Measurements from ENCODE around the gene HOXC9.

HOXC9 gene

GRCh38 chr12:53953831-53954693 lies 45.9 kb upstream of the HOXC9 start:
- Histone ChIP-seq H3K79me2 (ENCODE audit: insufficient read depth, low read length) (no peaks in the 10 kb centered on the region), H3K36me3 (ENCODE audit: low read length) (no peaks in the 10 kb centered on the region), H3K9me3 (ENCODE audit: insufficient read depth, low read length) (no peaks in the 10 kb centered on the region), H3K4me3 (ENCODE audit: insufficient read depth, low read length, poor library complexity, severe bottlenecking) (no peak overlapping the region), H3K4me2 (ENCODE audit: low read depth, low read length, poor library complexity, severe bottlenecking) (no peak overlapping the region), H3F3A (ENCODE audit: insufficient read depth) (no peaks in the 10 kb centered on the region), H4K20me1 (ENCODE audit: low read depth, low read length) (no peaks in the 10 kb centered on the region), H2AFZ (ENCODE audit: low read depth, low read length, severe bottlenecking) (no peak overlapping the region), H3K27me3 (ENCODE audit: low read length) (no peaks in the 10 kb centered on the region), H3K9ac (ENCODE audit: low read length) (no peak overlapping the region), H3K27ac (ENCODE audit: low read depth, low read length) (no peak overlapping the region), H3K9me2 (replicated peaks; ENCODE audit: insufficient read depth, low read length) (no peaks in the 10 kb centered on the region)
- TF ChIP-seq, protein P1, sequence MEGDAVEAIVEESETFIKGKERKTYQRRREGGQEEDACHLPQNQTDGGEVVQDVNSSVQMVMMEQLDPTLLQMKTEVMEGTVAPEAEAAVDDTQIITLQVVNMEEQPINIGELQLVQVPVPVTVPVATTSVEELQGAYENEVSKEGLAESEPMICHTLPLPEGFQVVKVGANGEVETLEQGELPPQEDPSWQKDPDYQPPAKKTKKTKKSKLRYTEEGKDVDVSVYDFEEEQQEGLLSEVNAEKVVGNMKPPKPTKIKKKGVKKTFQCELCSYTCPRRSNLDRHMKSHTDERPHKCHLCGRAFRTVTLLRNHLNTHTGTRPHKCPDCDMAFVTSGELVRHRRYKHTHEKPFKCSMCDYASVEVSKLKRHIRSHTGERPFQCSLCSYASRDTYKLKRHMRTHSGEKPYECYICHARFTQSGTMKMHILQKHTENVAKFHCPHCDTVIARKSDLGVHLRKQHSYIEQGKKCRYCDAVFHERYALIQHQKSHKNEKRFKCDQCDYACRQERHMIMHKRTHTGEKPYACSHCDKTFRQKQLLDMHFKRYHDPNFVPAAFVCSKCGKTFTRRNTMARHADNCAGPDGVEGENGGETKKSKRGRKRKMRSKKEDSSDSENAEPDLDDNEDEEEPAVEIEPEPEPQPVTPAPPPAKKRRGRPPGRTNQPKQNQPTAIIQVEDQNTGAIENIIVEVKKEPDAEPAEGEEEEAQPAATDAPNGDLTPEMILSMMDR (IDR thresholded peaks at IDR 0.05; ENCODE audit: insufficient read depth, low read length, poor library complexity, severe bottlenecking): no peak
- no peak for TF ChIP-seq EZH2phosphoT487 (conservative IDR thresholded peaks at IDR 0.05; ENCODE audit: low read length)

DNA sequence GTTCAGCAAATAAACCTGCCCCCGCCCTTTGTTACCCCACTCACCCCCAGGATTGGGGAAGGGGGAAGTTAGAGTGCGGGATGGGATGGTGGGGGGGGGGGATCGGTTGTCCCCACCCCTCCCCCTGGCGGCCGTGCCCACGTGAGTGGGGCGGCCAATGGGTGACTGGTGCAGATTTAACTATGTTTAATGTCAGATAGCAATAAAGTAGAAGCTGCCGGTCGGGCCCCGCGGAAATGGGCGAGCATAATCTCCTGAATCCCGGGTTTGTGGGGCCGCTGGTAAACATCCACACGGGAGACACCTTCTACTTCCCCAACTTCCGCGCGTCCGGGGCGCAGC lies 45.3 kb upstream of the HOXC9 start, which contains the start of gene HOXC12:
TSS of gene HOXC12 (plus strand) at position 210 of the 342 bp plus-strand sequence. CDS start at position 237, 27 bp downstream.
- Histone ChIP-seq H3F3A (ENCODE audit: insufficient read depth) (no peaks in the 10 kb centered on the region), H3K4me3 (ENCODE audit: insufficient read depth, low read length, poor library complexity, severe bottlenecking) (no peak within 1 kb of the TSS), H3K9ac (ENCODE audit: low read length) (no peak within 1 kb of the TSS), H3K27me3 (ENCODE audit: low read length) (no peaks in the 10 kb centered on the region), H3K9me3 (ENCODE audit: insufficient read depth, low read length) (no peaks in the 10 kb centered on the region), H3K79me2 (ENCODE audit: insufficient read depth, low read length) (no peaks in the 10 kb centered on the region), H3K27ac (ENCODE audit: low read depth, low read length) (no peak within 1 kb of the TSS), H2AFZ (ENCODE audit: low read depth, low read length, severe bottlenecking) (no peak within 1 kb of the TSS), H3K4me2 (ENCODE audit: low read depth, low read length, poor library complexity, severe bottlenecking) (no peak within 1 kb of the TSS), H3K36me3 (ENCODE audit: low read length) (no peaks in the 10 kb centered on the region), H3K9me2 (replicated peaks; ENCODE audit: insufficient read depth, low read length) (no peaks in the 10 kb centered on the region), H4K20me1 (ENCODE audit: low read depth, low read length) (no peaks in the 10 kb centered on the region)
- no peak for TF ChIP-seq EZH2phosphoT487 (conservative IDR thresholded peaks at IDR 0.05; ENCODE audit: low read length)
- TF ChIP-seq, protein P1 (IDR thresholded peaks at IDR 0.05; ENCODE audit: insufficient read depth, low read length, poor library complexity, severe bottlenecking): no peak

GRCh38 chr12:53955036-53955775 lies 44.8 kb upstream of the HOXC9 start:
- Histone ChIP-seq H3K27me3 (ENCODE audit: low read length) (no peaks in the 10 kb centered on the region), H3K9me2 (replicated peaks; ENCODE audit: insufficient read depth, low read length) (no peaks in the 10 kb centered on the region), H3K9ac (ENCODE audit: low read length) (no peak overlapping the region), H3K27ac (ENCODE audit: low read depth, low read length) (no peak overlapping the region), H3K36me3 (ENCODE audit: low read length) (no peaks in the 10 kb centered on the region), H3K4me2 (ENCODE audit: low read depth, low read length, poor library complexity, severe bottlenecking) (no peak overlapping the region), H3K9me3 (ENCODE audit: insufficient read depth, low read length) (no peaks in the 10 kb centered on the region), H3K79me2 (ENCODE audit: insufficient read depth, low read length) (no peaks in the 10 kb centered on the region), H2AFZ (ENCODE audit: low read depth, low read length, severe bottlenecking) (no peak overlapping the region), H4K20me1 (ENCODE audit: low read depth, low read length) (no peaks in the 10 kb centered on the region), H3K4me3 (ENCODE audit: insufficient read depth, low read length, poor library complexity, severe bottlenecking) (no peak overlapping the region), H3F3A (ENCODE audit: insufficient read depth) (no peaks in the 10 kb centered on the region)
- no peak for TF ChIP-seq EZH2phosphoT487 (conservative IDR thresholded peaks at IDR 0.05; ENCODE audit: low read length)
- TF ChIP-seq, protein P1 (IDR thresholded peaks at IDR 0.05; ENCODE audit: insufficient read depth, low read length, poor library complexity, severe bottlenecking): no peak
